ENCODE data around the gene SRGN.

The SRGN gene

GRCh38 chr10:69061305-69062161 is 26.4 kb upstream of the SRGN start:
- FAIRE-seq, result no peak

GRCh38 chr10:69062901-69063300 is 25.0 kb upstream of the SRGN start:
- no peak for FAIRE-seq

GRCh38 chr10:69064762-69065328 is 23.1 kb upstream of the SRGN start:
- FAIRE-seq, result no peak

GRCh38 chr10:69065406-69066361 is 22.2 kb upstream of the SRGN start:
- no peak for FAIRE-seq

GRCh38 chr10:69067189-69067588 is 20.7 kb upstream of the SRGN start:
- no peak for FAIRE-seq

DNA sequence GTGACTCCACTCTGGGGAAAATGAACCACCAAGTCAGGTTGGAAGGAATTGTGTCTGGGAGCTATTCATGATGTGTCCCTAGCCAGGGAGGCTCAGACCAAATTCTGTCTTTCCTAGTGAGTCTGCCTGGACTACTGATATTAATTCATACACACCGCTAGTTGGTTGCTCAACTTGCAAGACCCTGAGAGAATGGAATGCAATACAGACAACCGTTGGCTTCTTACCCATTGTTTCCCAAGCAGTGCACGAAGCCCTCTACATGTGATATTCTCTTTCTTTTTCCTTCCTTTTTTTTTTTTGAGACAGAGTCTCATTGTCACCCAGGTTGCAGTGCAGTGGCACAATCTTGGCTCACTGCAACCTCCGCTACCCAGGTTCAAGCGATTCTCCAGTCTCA is 19.4 kb upstream of the SRGN start:
- FAIRE-seq, result no peak

GRCh38 chr10:69069090-69070042 is 18.5 kb upstream of the SRGN start:
- FAIRE-seq, result no peak

GRCh38 chr10:69070951-69071350 is 17.0 kb upstream of the SRGN start:
- FAIRE-seq, result no peak

DNA sequence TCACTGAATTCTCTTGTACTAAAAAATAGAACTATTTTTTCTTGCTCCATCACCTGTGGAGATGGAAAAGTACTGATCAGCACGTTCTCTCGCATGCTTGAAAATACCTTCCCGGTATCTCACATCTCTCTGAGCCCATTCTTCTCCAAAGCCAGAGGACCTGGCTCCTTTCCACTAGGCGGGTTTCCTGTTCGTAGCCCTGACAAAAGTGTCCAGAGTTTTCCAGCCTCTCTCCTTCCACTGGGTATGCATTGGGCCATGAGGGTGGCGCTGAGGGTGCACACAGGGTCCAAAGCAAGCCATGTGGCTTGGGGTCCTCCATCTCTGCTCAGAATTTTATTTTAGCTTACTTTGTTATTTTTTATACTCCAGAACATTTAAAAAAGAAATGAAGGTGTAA is 16.3 kb upstream of the SRGN start:
- FAIRE-seq, result no peak

- no peak for FAIRE-seq
Measured at GRCh38 chr10:69073026-69073425, 14.9 kb upstream of the SRGN start.

GRCh38 chr10:69073736-69074364 is 14.1 kb upstream of the SRGN start:
- FAIRE-seq, result no peak

GRCh38 chr10:69074532-69074931 is 13.4 kb upstream of the SRGN start:
- no peak for FAIRE-seq

- no peak for FAIRE-seq
Measured at GRCh38 chr10:69075431-69075830, 12.5 kb upstream of the SRGN start.

GRCh38 chr10:69078311-69078710 is 9.6 kb upstream of the SRGN start:
- FAIRE-seq, result no peak

- FAIRE-seq, result no peak
Measured at GRCh38 chr10:69080226-69080625, 7.7 kb upstream of the SRGN start.

- no peak for FAIRE-seq
Measured at GRCh38 chr10:69086001-69086509, 1.8 kb upstream of the SRGN start.

DNA sequence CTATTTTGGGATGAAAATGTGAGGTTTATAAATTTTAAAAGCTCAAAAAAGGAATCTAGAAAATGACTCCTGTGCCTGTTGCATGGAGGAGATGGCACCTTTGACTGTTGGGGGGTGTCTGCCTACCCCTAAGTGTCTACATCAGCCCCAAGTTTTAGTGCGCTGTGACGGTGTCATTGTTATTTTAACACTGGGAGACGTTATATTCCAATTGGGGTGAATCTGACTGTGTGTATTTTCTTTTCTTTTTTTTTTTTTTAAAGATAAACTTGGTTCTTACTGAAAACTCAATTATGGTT is 517 bp downstream of the SRGN start:
- FAIRE-seq, result no peak

DNA sequence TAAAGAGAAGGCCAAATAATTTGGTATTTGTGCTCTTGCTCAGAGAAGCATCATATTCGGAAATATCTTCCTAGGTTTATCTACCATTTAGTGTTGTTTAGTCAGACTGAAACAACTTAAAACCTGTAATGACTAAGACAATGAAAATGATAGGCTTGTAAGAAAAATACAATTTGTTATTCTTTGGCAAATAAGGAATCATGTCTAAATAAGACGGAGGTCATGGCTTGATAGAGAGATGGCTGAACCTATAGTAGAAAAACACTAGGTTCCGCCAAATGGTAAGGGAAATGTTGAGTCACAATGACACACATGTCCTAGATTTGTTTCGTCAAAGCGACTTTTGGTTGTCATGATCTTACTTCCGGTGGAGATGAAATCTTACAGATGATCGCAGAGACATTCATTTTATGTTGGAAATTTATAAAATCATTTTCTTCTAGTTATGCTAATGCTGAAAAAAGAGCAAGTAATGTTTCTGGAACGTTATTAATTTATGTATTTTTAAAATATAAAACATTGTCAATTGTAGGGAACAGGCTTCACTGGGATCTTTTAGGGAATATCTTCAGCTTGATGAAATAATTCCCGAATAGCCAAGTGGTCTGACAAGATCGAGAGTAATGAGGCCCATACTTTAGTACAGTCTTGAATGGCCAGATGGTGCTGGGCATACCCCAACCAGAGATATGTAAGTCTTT is 1.0 kb downstream of the SRGN start:
- no peak for FAIRE-seq

- FAIRE-seq, result no peak
Measured at GRCh38 chr10:69089638-69090599, 2.0 kb downstream of the SRGN start.

GRCh38 chr10:69090685-69091084 is 2.8 kb downstream of the SRGN start:
- FAIRE-seq, result no peak

All from TTC549 (cell line).